Measurements from ENCODE around the gene ZNF469.

Gene ZNF469

GRCh38 chr16:88363239-88363891 is 19.4 kb upstream of the ZNF469 start:
- DNase-seq, result no peak

GRCh38 chr16:88365244-88365865 is 17.4 kb upstream of the ZNF469 start:
- DNase-seq, result no peak

GRCh38 chr16:88366032-88366703 is 16.6 kb upstream of the ZNF469 start:
- DNase-seq, result no peak

GRCh38 chr16:88366704-88367047 is 16.1 kb upstream of the ZNF469 start:
- DNase-seq, result no peak

GRCh38 chr16:88367560-88367959 is 15.2 kb upstream of the ZNF469 start:
- no peak for DNase-seq

- DNase-seq, result no peak
Measured at GRCh38 chr16:88368036-88368435, 14.7 kb upstream of the ZNF469 start.

GRCh38 chr16:88368994-88369393 is 13.8 kb upstream of the ZNF469 start:
- no peak for DNase-seq

GRCh38 chr16:88369447-88370008 is 13.2 kb upstream of the ZNF469 start:
- no peak for DNase-seq

- no peak for DNase-seq
Measured at GRCh38 chr16:88370365-88370764, 12.4 kb upstream of the ZNF469 start.

GRCh38 chr16:88372522-88372921 is 10.2 kb upstream of the ZNF469 start:
- DNase-seq, result no peak

GRCh38 chr16:88373211-88373610 is 9.5 kb upstream of the ZNF469 start:
- no peak for DNase-seq

- no peak for DNase-seq
Measured at GRCh38 chr16:88373927-88374492, 8.7 kb upstream of the ZNF469 start.

- DNase-seq, result no peak
Measured at GRCh38 chr16:88374736-88375135, 8.0 kb upstream of the ZNF469 start.

GRCh38 chr16:88375236-88375975 is 7.4 kb upstream of the ZNF469 start:
- DNase-seq, result no peak

- DNase-seq, result no peak
Measured at GRCh38 chr16:88375996-88376834, 6.5 kb upstream of the ZNF469 start.

GRCh38 chr16:88376835-88377726 is 5.7 kb upstream of the ZNF469 start:
- DNase-seq, result no peak

- DNase-seq, result no peak
Measured at GRCh38 chr16:88377961-88378360, 4.8 kb upstream of the ZNF469 start.

- DNase-seq, result no peak
Measured at GRCh38 chr16:88378401-88378800, 4.4 kb upstream of the ZNF469 start.

- DNase-seq, result no peak
Measured at GRCh38 chr16:88378836-88379693, 3.7 kb upstream of the ZNF469 start.

GRCh38 chr16:88379694-88380040 is 3.1 kb upstream of the ZNF469 start:
- DNase-seq, result no peak

All from effector CD8-positive, alpha-beta T cell (primary cell).